ENCODE data around the gene GJB3. TPM values are rescaled to one million over a fixed set of nuclear protein-coding genes. Genes with fewer than 3 reads are reported as not detected.

The GJB3 gene
- total and polyA plus RNA-seq, 2 of the 13 experiments (the other 11 are each of a cell fraction or from before 2014, with no cell fraction given) = not detected

DNA sequence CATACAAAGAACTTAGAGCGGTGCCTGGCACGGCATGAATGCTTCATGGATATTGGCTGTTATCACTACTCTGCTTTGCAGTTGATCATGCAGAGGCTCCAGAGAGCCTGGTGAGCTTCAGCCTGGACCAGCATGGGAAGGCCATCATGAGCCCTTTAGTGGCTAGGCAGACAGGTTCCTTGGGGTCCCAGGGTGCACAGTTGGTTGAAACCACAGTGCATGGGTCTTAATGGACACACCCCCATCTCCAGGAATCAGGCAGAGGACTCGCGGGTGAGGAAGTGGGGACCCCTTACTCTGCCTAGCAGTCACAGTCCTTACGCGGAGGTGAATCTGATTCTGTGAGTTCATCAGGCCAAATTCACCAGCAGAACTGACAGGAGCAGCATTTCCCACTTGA, 25.1 kb upstream of the GJB3 start (continued):
- TF ChIP-seq KAT8 (CRISPR knock-in tag; IDR thresholded peaks at IDR 0.05) (no peak), ZNF660 (CRISPR knock-in tag; IDR thresholded peaks at IDR 0.05; ENCODE audit: borderline replicate concordance, low read depth) (no peak), ZNF235 (CRISPR knock-in tag; IDR thresholded peaks at IDR 0.05; ENCODE audit: borderline replicate concordance) (no peak)

GRCh38 chr1:34757386-34757785, 23.6 kb upstream of the GJB3 start:
- H3K4me3 ChIP-seq (replicated peaks in 1 of 3; ENCODE audit: insufficient read depth in 1 of 3, low read depth in 2 of 3, low read length in 3 of 3) = no peak overlapping the region
- no peak for TF ChIP-seq ZNF615 (CRISPR knock-in tag; IDR thresholded peaks at IDR 0.05; ENCODE audit: borderline replicate concordance)
- TF ChIP-seq, protein P1, sequence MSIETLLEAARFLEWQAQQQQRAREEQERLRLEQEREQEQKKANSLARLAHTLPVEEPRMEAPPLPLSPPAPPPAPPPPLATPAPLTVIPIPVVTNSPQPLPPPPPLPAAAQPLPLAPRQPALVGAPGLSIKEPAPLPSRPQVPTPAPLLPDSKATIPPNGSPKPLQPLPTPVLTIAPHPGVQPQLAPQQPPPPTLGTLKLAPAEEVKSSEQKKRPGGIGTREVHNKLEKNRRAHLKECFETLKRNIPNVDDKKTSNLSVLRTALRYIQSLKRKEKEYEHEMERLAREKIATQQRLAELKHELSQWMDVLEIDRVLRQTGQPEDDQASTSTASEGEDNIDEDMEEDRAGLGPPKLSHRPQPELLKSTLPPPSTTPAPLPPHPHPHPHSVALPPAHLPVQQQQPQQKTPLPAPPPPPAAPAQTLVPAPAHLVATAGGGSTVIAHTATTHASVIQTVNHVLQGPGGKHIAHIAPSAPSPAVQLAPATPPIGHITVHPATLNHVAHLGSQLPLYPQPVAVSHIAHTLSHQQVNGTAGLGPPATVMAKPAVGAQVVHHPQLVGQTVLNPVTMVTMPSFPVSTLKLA (IDR thresholded peaks at IDR 0.05) = 0 out of 2 replicates have a peak, but pooled peaks have one; percentile 22
- no peak for TF ChIP-seq PAWR (CRISPR knock-in tag; IDR thresholded peaks at IDR 0.05; ENCODE audit: borderline replicate concordance)
- TF ChIP-seq MXI1 (IDR thresholded peaks at IDR 0.05; ENCODE audit: borderline replicate concordance, low read depth, low read length) = no peak
- no TSS peak for BruUV-seq (replicated peaks)
- POLR2A ChIA-PET = no interaction called here
- ATAC-seq = no peak
- peaks cover 4 to 54% of the 10 kb centered on the region in 2 experiments; a peak in 3 of 5 replicates for H3K27me3 ChIP-seq (ENCODE audit: control insufficient read depth in 1 of 2, insufficient read depth in 2 of 2, low read length in 2 of 2)
- intact Hi-C loops (cut with micrococcal nuclease; ENCODE audit: unreplicated experiment) (no loop called here), in situ Hi-C loops (cut with HindIII; ENCODE audit: extremely low pct_ligation_motif_present, low pct_unique_long_range_greater_than_20kb) (no loop called here)
- no peak overlapping the region for H3K4me2 ChIP-seq (ENCODE audit: low read depth, low read length)
- no peaks in the 10 kb centered on the region for H3K36me3 ChIP-seq (replicated peaks in 1 of 2; ENCODE audit: control insufficient read depth in 1 of 2, insufficient read depth in 2 of 2, low read length in 2 of 2)
- no peak for DNase-seq (ENCODE audit: low spot score)
- no peak overlapping the region for H3K9ac ChIP-seq (ENCODE audit: insufficient read depth, low read depth, low read length)
- no peak for FAIRE-seq
- no peak overlapping the region for H3K27ac ChIP-seq (ENCODE audit: extremely low read length, insufficient read depth, low read length)
- H4K20me1 ChIP-seq (ENCODE audit: insufficient read depth, low read length) = no peaks in the 10 kb centered on the region
- H3K4me1 ChIP-seq (ENCODE audit: insufficient read depth, low read length) = no peaks in the 10 kb centered on the region
- H3K79me2 ChIP-seq (ENCODE audit: insufficient read depth, low read length) = no peaks in the 10 kb centered on the region
- H2AFZ ChIP-seq (ENCODE audit: low read length) = no peak overlapping the region
- CTCF ChIA-PET (ENCODE audit: low intra/inter-chr PET ratio, low total read pairs) = no interaction called here
- no peaks in the 10 kb centered on the region for H3K9me3 ChIP-seq (ENCODE audit: low read length)
- 33% methylated on average over 7 of the region's 21 CpGs for WGBS (ENCODE audit: low lambda C conversion rate)
